ENCODE results near the gene SLC25A3. TPM values are rescaled to one million over a fixed set of nuclear protein-coding genes. Genes with fewer than 3 reads are reported as not detected.

SLC25A3 gene
- total RNA-seq, 1 donor from 2014 or later, result 200 TPM

Small RNAs within 50 kb of the gene (small RNA-seq; reads per million reads assigned to genes)
- 4.8 reads per million, percentile 89 among the genes with 10 or more reads in this experiment for gene SNORA53

Other genes with a start within 250 kb of the SLC25A3 start
- 154 TPM for gene TMPO, start 78.1 kb upstream of the SLC25A3 start, total RNA-seq
- gene IKBIP, start 51.1 kb downstream of the SLC25A3 start, total RNA-seq, result 8.6 TPM
- gene APAF1, start 51.6 kb downstream of the SLC25A3 start, total RNA-seq, result 32.4 TPM

Data from occipital lobe (tissue), 2 donors.